NCI-H774 (cell line): ENCODE measurements around the gene HLX.

Source experiments
- DNase-seq: peaks from one replicate; lab custom pipeline; 2025; lab: John Stamatoyannopoulos, UW

HLX gene

GRCh38 chr1:220879076-220879508 is at the start of gene HLX:
Gene HLX, plus strand, starts transcription at chr1:220879443. Its CDS starts 415 bp downstream, at chr1:220879858.
- no peak for DNase-seq

GRCh38 chr1:220833436-220833835 is 45.8 kb upstream of the HLX start:
- DNase-seq: no peak

GRCh38 chr1:220834155-220834870 is 44.9 kb upstream of the HLX start:
- no peak for DNase-seq

GRCh38 chr1:220838578-220838977 is 40.7 kb upstream of the HLX start:
- no peak for DNase-seq

DNA sequence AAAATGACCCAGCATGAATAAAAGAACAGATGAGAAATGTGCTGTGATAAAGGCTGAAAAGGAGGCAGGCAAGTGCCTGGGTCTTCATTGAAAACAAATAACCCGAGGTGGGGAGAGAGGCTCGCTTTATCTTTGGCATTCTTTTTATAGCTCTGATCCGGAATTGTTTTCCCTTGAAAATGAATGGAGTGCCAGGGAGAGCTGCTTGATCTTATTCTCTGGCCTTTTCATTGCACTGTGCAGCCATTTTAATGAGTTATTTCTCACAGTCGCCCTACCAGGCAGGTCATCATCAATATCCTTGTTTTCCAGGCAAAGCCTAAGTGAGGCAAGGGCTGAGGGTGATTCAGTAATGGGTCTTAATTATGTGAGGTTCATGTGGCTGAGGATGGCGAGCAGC is 39.8 kb upstream of the HLX start:
- DNase-seq: no peak

DNA sequence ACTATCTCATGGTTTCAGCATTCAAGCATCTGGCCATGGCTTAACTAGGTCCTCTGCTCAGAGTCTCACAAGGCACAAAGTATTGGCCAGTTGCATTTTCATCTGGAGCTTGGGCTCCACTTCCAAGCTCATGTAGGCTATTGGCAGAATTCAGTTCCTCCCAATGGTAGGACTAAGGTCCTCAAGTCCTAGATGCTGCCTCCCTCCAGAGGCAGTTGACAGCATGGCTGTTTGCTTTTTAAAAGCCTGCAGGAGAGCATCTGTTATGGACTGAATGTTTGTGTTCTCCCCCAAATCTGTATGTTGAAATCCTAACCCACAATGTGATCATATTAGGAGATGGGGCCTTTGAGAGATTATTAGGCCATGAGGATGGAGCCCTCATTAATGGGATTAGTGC is 38.0 kb upstream of the HLX start:
- no peak for DNase-seq

GRCh38 chr1:220843481-220844011 is 35.7 kb upstream of the HLX start:
- peak; percentile 13 for DNase-seq

DNA sequence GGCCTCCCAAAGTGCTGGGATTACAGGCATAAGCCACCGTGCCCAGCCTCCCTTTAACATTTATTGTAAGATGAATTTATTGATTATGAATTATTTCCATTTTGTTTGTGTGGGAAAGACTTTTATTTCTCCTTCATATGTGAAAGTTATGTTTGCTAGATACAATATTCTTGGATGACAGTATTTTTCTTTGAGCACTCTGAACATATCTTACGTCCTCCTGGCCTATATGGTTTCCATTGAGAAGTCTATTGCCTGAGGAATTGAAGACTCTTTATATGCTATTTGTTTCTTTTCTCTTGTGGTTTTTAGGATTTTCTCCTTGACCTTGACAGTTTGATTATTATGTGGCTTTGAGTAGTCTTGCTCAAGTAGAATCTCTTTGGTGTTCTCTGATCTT is 26.8 kb upstream of the HLX start:
- no peak for DNase-seq

- no peak for DNase-seq
Measured at GRCh38 chr1:220872296-220872695, 6.9 kb upstream of the HLX start.

DNA sequence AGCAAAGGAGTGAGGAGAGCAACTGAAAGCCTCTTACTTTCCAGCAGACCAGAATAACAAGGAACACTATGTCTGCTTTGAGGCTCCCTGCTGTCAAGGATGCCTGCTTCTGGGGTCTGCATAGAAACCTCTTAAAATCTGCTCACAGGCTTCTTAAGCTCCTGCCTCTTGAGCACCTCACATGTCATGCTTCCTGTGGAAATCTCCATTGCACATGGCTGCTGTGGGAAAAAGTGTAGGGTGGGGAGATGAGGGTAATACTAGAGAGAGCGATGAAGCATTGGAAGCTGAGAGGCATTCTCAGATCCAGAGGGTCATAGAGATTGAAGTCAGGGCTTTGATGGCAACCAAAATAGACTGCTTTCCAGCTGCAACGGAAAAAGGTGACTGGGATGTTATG is 6.2 kb upstream of the HLX start:
- DNase-seq: no peak

DNA sequence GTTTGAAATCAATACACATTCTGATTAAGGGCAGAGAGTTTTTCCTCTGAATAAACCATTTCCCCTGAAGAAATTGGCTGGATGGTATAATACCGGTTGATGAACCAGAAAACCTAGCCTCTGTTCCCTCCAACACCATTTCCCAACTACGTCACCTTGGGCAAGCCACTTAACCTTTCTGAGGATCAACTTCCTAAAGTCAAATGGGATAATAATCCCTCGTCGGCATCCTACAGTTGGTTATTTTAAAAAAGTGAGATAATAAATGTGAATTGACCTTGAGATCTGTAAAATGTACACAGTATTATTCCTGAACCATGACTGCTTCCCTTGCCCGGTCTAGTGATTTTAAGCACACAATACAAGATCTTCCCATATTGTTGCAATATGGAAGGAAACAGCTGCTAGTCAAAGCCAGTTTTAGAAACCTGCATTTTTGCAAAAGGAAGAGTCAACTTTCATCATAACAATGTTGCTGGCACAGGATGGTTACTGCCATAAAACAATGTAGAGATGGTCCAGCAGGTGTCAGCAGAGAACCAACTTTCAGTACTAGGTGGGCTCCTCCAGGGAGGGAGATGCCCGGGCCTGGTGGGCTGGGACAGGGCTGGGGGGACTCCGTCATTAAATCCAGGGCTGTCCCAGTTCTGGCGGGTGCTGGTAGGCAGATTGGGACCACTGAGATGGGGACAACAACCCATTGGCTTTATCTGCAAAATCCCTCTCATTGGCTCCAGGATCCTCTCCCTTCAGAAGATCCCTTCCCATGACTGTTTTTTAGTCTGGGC is 5.2 kb upstream of the HLX start:
- DNase-seq: no peak

GRCh38 chr1:220875260-220875659 is 4.0 kb upstream of the HLX start:
- DNase-seq: no peak

DNA sequence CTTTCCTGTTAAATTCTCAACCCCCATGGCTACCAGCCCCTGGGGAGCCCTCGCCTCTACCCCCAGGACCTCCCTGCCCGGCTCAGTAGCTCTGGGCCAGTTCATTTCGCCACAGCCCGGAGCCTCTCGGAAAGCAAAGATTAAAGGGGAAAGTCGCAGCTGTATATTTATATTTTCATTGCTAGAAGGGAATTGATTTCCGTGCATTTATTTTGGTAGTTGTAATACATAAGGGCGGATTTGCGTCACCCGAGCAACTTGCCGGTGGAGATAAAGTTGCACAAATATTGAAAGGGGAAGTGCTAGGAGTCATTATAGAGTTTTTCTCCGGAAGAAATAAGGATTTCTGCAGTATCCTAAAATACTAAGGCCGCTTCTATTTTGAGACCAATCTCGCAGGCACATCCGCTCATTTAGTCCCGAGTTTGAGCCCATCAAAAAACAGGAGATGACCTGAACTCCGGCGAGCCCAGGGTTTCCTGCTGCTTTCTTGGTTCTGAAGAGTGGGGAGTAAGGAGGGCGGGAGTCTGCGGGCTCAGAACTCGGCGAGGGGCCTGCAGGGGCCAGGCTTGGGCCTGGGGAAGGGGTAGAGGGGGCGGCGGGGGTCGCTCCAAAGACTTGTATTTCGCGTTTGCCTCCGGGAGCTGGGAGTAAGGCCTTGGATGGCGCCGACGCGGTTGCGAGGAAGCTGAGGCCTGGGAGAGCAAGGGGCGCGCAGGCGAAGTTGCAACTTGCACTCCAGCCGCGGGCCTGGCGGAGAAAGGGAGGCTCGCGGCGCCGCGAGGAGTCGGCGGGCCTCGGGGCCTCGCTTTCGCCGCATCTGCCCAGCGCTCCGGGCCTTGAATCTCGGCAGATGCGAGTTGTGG is 2.5 kb upstream of the HLX start:
- DNase-seq: no peak

DNA sequence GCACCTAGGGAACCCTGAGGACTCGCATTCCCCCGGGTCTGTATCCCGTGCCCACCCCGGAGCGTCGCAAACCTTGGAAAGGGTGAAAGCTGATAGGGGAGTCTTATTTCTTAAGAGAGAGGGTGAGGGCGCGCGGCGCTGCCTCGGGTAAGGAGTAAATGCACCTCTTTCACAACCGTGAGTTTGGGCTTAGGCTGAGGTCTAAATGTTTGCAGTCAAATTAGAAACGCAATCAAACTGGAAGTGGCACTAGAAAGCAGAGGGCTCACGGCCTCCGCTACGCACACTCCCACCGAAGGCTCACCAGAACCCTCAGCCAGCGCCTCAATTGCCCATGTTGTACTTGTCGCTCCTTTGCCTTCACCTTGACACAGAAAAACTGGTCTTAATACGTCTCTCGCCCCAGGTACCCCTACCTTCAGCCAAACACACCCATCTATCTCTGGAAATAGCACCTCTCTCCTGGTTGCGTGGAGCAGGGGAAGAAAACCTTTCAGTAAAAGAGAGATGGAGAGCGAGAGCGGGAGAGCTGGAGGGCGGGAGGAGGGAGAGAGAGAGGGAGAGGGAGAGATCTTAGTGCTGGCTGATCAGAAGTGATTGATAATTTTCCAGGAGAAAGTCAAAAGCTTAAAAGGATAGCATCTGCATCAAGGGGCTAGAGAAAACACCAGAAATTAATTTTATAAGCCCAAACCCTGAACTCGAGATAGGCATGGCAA is 1.7 kb upstream of the HLX start:
- no peak for DNase-seq

DNA sequence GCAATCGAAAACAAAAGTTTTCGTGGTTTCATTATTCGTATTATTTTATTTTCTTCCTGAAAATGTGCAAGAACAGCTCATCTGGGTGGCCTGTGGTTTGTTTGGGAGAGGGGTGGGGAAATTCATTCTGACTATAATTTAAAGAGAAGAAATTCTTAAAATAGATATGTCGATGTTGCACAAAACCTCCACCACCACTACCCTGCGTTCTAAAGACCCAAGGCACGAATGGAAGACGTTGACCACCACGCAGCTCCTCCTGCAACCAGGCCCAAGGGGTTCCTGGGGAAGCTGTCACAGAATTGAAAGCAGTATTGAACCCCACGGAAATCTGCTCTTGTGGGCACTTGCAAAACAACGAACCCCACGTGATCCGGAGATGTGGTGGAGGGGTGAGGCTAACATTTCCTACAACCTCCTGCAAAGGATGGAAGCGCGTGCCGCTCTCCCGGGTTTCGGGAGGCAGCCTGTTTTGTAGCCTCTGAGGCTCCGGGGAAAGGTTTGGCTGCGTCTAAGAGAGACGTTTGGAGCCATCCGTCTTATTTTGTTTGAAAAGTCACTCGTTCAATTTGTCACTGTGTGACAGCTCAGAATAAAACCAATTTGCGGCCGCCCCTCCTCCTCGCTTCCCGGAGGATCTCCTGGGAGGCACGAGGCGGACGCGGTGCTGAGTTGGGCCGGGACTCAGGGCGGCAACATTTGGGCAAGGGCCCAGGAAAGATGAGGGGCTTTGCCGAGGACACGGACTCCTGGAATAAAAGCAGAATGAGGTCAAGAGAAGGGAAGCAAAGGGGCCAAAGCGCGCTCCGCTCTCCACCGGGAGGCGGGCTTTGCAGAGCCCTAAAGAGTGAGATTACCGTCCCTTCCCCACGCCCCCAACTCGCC is 810 bp upstream of the HLX start:
- DNase-seq: no peak

- DNase-seq: no peak
Measured at GRCh38 chr1:220879509-220880361, 492 bp downstream of the HLX start.

- no peak for DNase-seq
Measured at GRCh38 chr1:220880362-220880670, 1.1 kb downstream of the HLX start.

DNA sequence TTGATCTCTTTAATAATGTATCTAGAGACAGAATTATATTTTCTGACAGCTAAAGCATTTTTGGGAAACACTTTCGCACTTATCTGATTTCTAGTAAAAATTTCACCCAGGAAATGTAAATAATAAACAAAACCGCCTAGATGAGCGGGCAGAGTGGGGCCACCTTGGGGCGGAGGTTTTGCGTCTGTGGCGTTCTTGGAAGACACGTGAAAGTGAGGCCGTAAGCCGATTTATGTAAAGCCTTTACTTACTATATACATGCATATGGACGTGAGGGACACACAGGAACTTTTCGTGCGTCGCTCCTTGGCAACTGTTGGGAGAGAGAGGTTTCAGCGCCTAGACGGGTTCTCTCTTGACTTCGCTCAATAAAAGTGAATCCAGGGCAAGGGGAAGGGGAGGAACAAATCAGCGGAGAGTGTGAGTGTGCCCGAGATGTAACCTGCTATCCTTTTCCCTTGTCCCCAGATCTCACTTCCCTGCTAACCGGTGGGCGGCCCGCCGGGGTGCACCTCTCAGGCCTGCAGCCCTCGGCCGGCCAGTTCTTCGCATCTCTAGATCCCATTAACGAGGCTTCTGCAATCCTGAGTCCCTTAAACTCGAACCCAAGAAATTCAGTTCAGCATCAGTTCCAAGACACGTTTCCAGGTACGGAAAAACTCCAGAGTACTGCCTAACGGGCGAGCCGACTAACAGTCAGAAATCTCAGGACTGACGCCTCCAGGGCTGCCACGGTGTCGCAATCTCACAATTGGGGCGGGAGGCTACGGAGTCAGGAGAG is 1.7 kb downstream of the HLX start:
- DNase-seq: no peak
